A673 (cell line): ENCODE measurements around the gene KCNJ18.
"Not testable (repeated sequence)": the region's sequence is repeated elsewhere in the genome, so short reads cannot be mapped to it uniquely, and the experiment has no call there.

ENCODE experiments used
- CTCF ChIP-seq: fragments of 300-800, 200-600 bp; sonication (generic); conservative IDR thresholded peaks from 2 replicates; pipeline ENCODE4 v1.5.1; 2017; ENCODE audit warnings: low read depth, mild to moderate bottlenecking, antibody characterized with exemption, low read length, moderate library complexity, mixed read lengths
- EZH2 ChIP-seq: fragments of 200-600 bp; sonication (generic); IDR thresholded peaks from 2 replicates; pipeline ENCODE4 v1.6.1; 2017; ENCODE audit warnings: borderline replicate concordance, low read depth, mild to moderate bottlenecking, mixed read lengths, antibody characterized with exemption, low read length; ENCODE audit not compliant: poor library complexity, severe bottlenecking

GRCh38 chr17:21740836-21741235, 48.5 kb downstream of the KCNJ18 start:
- TF ChIP-seq EZH2, CTCF: not testable (repeated sequence)
